ENCODE data around the gene POT1.

POT1 gene

GRCh38 chr7:124801330-124801895, 128.2 kb downstream of the POT1 start:
- no peak for DNase-seq

- DNase-seq = no peak
These were observed 129.2 kb downstream of the POT1 start for GRCh38 chr7:124800386-124800785.

GRCh38 chr7:124799448-124799847, 130.2 kb downstream of the POT1 start:
- no peak for DNase-seq

GRCh38 chr7:124796771-124797170, 132.9 kb downstream of the POT1 start:
- DNase-seq = no peak

GRCh38 chr7:124792696-124793095, 136.9 kb downstream of the POT1 start:
- DNase-seq = no peak

- DNase-seq = no peak
These were observed 137.6 kb downstream of the POT1 start for GRCh38 chr7:124792002-124792401.

GRCh38 chr7:124791426-124791825, 138.2 kb downstream of the POT1 start:
- DNase-seq = no peak

- no peak for DNase-seq
These were observed 139.0 kb downstream of the POT1 start for GRCh38 chr7:124790645-124791044.

GRCh38 chr7:124785994-124786393, 143.6 kb downstream of the POT1 start:
- DNase-seq = no peak

- DNase-seq = peak in 1 of 2 experiments; percentile 40
These were observed 144.5 kb downstream of the POT1 start for GRCh38 chr7:124784879-124785818.

GRCh38 chr7:124783271-124783670, 146.4 kb downstream of the POT1 start:
- DNase-seq = no peak

GRCh38 chr7:124781907-124782734, 147.5 kb downstream of the POT1 start:
- DNase-seq = no peak

- no peak for DNase-seq
These were observed 148.2 kb downstream of the POT1 start for GRCh38 chr7:124781418-124781817.

- DNase-seq = no peak
These were observed 149.0 kb downstream of the POT1 start for GRCh38 chr7:124780608-124781007.

- no peak for DNase-seq
These were observed 149.6 kb downstream of the POT1 start for GRCh38 chr7:124780056-124780455.

- DNase-seq = no peak
These were observed 150.0 kb downstream of the POT1 start for GRCh38 chr7:124779620-124780019.

GRCh38 chr7:124779194-124779593, 150.4 kb downstream of the POT1 start:
- DNase-seq = no peak

- no peak for DNase-seq
These were observed 152.4 kb downstream of the POT1 start for GRCh38 chr7:124777268-124777667.

- no peak for DNase-seq
These were observed 153.5 kb downstream of the POT1 start for GRCh38 chr7:124776153-124776552.

GRCh38 chr7:124775422-124775821, 154.2 kb downstream of the POT1 start:
- no peak for DNase-seq

GRCh38 chr7:124773938-124774337, 155.7 kb downstream of the POT1 start:
- no peak for DNase-seq

- no peak for DNase-seq
These were observed 156.3 kb downstream of the POT1 start for GRCh38 chr7:124773339-124773738.
